Suppressor macrophage (primary cell): Measurements from ENCODE around the gene TNFRSF18.

ENCODE experiments used
- DNase-seq, 4 experiments: peaks; one replicate each; pipeline ENCODE4 v3.0.0-alpha.2; 2020 to 2022

Gene TNFRSF18

DNA sequence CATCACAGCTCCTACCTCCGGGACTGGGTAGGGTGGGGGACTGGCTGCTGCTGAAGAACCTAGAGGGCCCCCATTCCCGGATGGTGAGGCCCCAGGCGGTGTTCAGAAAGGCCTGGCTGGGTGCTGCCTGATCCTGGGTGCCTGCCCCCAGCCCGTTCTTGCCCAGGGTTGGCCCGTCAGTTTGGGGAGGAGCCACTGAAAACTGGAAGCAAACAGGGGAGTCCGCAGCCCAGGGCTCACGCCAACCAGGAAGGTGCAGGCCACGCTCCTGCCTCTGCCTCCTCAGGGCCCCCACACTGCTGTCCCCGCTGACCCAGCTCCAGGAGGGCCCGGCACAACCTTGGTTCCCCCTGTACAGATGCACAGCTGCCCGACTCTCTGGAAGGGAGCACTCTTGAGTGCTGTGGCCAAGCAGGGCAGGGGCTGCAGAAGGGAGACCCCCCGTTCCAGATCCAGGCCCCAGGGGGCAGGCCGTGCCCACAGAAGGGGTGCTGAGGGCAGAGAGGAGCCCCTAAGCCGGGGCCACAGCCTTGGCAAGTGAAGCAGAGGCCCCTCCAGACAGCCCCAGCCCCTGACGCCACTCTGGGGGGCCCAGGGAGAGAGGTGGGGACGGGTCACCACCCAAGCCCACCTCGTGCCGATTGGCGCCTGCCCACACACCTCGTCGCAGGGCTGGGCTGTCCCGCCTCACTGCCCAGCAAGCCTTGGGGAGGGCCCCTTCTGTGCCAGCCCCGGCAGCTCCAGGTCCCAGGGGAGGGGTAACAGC is 34.6 kb upstream of the TNFRSF18 start:
- DNase-seq, result no peak

- DNase-seq, result no peak
These were observed 33.9 kb upstream of the TNFRSF18 start for GRCh38 chr1:1240348-1240732.

GRCh38 chr1:1239614-1240347 is 33.4 kb upstream of the TNFRSF18 start:
- no peak for DNase-seq

DNA sequence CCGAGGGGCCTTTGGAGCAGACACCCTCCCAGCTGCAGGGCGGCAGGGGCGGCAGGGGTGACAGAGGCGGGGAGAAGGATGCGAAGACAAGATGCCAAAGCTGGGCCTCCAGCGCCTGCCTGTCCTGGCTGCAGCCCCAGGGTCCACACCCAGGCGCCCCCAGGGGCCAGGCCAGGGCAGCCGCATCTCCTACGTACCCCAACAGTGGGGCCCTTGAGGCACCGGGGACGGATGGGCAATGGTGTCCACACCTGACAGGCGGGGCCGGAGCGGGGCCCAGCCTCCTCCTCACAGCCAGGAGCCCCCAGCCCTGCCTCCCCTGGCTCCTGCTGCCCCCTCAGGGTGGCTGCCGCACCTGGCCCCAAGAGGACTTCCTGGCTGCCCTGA is 32.8 kb upstream of the TNFRSF18 start:
- DNase-seq, result no peak

- no peak for DNase-seq
These were observed 32.3 kb upstream of the TNFRSF18 start for GRCh38 chr1:1238702-1239178.

GRCh38 chr1:1237874-1238701 is 31.7 kb upstream of the TNFRSF18 start:
- DNase-seq, result no peak

DNA sequence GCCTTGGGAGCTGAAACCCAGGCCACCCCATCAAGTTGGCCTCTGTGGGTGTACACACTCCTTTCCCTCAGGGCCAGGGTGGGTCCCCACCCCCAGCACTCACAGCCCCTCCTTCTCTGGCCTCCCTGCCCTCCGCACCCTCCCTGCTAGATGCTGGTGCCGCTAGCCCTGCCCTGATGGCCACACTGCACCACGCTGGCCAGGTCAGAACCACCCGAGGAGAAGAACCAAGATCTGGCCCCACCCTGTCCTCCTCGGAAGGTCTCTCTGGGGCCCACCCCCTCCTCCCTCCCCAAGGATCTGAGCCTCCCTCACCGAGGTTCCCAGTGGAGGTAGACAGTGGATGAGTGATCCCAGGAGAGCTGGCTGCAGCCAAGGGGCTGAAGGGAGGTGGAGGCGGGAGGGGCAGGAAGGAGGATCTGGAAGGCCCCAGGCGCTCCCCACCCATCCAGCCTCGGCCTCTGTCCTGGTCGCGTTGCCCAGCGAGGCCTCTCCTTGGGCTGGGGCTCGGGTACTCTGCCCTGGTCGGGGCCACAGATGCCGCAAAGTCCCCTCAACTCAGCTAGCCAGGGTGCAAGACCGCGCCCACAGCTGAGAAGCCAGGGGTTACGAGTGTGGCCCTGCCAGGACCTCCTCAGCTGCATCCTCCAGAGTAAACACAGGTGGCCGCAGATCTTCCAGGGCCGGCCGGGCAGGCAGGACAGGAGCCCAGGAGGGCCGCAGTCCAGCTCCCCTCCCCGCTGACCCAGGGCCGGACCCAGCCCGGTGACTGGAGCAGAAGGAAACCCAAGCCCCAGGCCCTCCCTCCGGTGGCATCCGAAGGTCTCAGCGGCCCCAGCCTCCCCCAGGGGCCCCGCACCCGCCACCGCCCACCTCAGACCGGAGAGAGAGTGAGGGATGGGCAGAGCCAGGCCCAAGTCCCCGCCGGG is 30.8 kb upstream of the TNFRSF18 start:
- DNase-seq, result no peak

DNA sequence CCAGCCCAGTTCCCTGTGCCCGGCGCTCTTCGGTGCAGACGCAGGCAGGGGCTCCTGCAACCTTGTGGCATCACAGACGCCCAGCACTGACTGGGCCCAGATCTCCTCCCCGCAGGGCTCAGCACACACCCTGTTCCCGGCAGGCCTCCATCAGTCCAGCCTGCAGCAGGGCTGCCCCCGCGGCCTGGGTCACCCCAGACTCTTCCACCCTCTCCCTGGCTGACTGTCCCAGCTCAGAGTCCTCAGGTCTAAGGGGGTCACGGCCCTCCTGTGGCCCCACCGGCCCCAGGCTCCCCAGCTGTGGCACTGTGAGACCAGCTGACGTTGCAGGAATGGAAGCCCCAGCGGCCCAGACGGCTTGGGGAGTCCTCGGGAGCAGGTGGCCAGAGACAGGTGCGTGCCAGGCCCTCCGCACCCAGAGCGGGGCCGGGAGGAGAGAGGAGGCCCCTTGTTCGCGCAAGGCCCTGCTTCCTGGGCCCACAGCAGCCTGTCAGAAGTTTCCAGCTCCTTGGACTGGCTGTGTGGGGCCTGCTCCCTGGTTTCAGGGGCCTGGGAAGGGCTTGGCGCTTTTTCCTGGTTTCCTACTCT is 29.9 kb upstream of the TNFRSF18 start:
- DNase-seq, result no peak

DNA sequence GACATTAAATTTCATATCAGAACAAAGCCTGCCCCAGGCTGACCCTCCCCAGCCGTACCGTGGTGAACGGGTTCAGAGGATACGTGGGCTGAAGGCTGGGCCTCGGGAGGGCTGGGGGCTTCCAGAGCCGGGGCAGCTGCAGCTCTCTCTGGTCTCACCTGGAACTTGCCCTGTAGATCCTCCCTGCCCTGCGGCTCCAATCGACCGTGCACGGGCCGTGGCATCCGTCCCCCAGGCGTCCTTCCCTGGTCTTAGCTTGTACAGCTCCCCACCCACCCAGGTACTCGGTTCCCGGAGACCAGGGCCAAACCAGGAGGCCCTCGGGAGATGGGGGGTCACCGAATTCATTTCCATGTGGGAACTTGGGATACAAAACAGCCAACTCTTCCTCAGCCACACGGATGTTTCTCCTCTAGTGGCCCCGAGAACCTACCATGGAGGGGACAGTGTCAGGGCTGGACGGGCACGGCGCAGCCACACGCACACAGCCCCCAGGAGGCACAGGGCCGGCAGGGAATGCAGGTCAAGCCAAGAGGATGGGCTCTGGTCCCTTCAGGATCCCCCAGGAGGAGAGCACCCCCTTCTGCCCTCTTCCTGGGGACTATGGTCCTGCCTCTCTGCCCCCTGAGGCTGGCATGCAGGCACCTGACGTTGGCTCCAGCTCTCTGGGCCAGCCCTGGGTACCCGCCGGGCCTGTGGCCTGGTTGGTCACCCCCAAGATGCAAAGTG is 28.8 kb upstream of the TNFRSF18 start:
- DNase-seq, result no peak

DNA sequence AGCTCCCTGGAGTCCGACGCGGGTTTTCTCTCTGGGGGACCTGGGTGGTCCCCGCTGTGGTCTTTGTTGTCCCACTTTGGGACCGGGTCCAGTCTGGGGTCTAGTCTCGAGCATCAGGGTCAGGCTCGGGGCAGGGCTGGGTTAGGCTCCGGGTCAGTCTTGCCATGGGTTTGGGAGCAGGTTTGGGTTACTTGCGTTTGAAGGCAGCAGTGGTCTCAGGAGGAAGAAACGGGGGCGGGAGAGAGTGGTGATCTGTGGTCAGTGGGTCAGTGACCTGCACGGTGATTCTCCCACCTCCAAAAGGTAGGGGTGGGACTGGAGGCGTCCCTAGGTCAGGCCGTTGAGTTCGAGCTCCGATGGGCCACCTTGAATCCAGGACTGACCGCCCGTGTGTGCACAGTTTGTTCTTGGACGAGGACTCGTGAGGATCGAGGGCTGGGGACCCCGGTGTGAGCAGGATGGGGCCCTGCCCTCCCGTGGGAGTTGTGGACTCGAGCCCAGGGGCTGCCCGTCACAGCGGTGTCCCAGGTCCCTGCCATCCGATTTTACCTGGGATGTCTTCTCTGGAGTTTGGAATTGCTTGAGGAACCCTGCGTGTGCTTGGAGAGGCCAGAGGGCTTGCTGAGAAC is 27.9 kb upstream of the TNFRSF18 start:
- no peak for DNase-seq

GRCh38 chr1:1233567-1233892 is 27.1 kb upstream of the TNFRSF18 start:
- no peak for DNase-seq

GRCh38 chr1:1232796-1233566 is 26.6 kb upstream of the TNFRSF18 start:
- DNase-seq, result no peak

- DNase-seq, result peak in 2 of 4 experiments; percentile 79 to 86
These were observed 25.9 kb upstream of the TNFRSF18 start, which contains the start of gene B3GALT6 for GRCh38 chr1:1232208-1232795. Gene B3GALT6 (plus strand): TSS chr1:1232237. CDS start chr1:1232279, 42 bp downstream.

DNA sequence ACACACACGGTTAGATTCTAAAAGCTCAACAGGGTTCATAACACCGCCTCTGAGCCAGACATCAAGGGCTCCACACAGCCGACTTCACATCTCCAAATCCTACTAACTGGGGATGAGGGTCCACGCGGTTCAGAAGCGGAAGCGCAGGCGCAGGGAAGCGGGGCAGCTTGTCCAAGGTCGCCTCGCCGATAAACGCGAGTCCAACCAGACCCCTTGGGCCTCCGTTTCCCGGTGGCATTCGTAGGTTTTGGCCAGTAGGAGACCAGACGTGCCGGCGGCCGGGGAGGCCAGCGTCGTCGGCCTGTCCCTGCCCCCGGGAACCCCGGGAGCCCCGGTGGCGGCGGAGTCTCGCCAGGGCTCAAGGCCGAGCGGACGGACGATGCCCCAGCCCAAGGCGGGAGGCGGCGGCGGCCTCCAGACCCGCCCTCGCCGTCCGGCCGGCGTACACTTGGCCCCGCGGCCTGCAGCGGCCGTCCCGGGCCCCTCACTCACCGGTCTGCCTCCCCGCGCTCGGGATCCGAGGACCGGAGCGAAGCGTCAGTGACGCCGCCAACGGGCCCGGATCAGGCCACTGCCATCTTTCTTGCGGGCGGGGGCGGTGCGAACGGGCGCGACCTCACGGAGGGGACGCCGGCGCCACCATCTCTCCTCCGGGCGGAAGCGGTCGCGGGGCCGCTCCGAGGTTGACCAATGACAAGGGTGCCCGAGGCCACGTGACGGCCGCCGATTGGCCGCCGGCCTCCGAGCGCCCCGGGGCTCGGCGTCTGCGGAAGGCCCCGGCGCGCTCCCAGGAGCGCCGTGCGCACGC is 25.2 kb upstream of the TNFRSF18 start, which contains the start of gene SDF4:
SDF4 (minus strand) TSS at position 602 of the 808 bp plus-strand sequence. CDS start 3,229 bp downstream, outside the sequence.
- DNase-seq, result peak; percentile 98 to 99 (median 98)

DNA sequence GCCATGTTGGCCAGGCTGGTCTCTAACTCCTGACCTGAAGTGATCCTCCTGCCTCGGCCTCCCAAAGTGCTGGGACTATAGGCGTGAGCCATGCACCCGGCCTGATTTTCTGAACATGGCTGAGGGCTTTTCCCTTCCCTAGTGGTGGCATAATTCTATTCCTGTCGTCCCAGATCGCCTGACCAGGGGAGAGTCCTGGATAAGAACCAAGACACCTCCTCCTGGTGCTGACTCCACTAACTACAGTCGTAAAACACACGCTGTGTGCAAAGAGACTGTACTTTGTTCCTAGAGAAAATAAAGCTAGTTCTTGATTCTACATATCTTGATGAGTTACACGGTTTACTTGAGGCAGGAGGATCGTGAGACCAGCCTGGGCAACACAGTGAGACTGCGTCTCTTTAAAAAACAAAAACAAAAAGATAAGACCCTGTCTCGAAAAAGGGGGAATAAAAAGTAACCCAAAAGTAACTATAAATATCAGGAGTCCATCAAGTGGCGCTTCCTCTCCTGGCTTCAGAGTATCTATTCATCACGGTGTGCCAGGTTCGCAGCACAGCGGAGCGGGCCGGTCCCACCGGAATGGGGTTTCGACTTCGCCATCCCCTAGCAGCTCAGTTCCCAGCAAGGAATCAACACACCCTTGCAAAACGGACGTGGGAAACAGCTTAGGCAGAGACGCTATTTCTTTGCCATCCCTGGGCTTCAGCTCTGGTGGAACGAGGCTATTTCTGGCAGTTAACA is 24.4 kb upstream of the TNFRSF18 start:
- DNase-seq, result peak; percentile 28 to 59 (median 48)

- DNase-seq, result no peak
These were observed 23.4 kb upstream of the TNFRSF18 start for GRCh38 chr1:1229770-1230169.

- no peak for DNase-seq
These were observed 22.4 kb upstream of the TNFRSF18 start for GRCh38 chr1:1228596-1229321.
